Fibroblast of peridontal ligament (primary cell): ENCODE measurements around the gene STKLD1.
"Not testable (repeated sequence)": the region's sequence is repeated elsewhere in the genome, so short reads cannot be mapped to it uniquely, and the experiment has no call there.

Experiments used
- DNase-seq: peaks from one replicate; pipeline ENCODE4 v3.0.0-alpha.2; 2010; ENCODE audit errors: extremely low read depth

The STKLD1 gene

DNA sequence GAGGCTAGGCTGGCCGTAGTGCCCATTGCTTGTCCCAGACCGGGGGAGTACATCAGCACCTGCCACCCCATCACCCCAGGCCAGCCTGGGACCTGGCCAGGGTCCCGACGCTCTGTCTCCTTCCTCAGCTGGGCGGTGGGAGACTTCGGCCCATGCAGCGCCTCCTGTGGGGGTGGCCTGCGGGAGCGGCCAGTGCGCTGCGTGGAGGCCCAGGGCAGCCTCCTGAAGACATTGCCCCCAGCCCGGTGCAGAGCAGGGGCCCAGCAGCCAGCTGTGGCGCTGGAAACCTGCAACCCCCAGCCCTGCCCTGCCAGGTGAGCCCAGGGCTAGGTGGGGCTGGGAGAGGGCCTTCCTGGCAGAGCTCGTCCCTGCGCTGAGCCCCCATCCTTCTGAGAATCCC lies 67.1 kb downstream of the STKLD1 start:
- DNase-seq = no peak

DNA sequence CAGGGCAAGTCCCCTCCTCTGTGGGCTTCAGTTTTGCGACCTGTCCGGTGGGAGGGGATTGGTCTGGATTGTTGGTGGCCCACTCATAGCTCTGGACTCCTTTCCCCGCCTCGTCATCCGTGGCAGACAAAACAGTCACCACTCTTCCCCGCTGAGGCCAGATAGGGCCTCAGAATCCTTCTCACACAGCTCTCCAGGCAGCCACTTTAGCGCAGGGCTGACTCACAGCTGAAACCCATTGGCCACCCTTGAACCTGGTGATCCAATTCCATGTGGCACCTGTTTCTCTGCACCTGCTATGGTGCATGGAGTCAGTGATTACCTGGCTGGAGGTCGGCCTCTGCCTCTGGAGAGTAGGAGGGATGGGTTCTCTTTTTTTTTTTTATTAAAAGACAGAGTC lies 67.8 kb downstream of the STKLD1 start:
- no peak for DNase-seq

DNA sequence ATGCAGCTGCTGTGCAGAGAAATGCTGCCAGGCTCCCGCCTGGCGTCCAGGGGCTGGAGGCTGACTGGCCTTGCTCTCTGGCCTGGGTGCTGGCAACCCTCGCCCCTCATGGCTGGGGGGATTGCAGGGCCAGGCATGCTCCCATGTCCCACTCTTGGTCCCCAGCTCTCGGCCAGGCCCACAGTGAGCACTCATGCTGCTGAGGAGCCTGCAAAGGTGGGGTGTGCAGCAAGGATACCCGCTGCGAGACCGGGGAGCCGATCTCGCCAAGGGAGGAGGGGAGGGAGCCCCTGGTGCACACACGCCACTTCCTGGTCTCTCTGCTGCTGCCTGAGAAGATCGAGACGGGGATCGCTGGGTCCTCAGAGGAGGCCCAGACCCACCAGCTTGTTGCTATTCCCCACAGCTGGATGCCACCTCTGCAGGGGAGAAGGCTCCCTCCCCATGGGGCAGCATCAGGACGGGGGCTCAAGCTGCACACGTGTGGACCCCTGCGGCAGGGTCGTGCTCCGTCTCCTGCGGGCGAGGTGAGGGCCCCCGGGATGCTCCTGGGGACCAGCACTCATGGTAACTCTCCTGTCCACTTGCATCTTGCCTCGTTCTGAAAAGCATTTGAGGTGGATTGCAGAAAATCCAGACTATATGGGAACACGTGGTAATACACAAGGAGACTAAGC lies 69.3 kb downstream of the STKLD1 start:
- no peak for DNase-seq

DNA sequence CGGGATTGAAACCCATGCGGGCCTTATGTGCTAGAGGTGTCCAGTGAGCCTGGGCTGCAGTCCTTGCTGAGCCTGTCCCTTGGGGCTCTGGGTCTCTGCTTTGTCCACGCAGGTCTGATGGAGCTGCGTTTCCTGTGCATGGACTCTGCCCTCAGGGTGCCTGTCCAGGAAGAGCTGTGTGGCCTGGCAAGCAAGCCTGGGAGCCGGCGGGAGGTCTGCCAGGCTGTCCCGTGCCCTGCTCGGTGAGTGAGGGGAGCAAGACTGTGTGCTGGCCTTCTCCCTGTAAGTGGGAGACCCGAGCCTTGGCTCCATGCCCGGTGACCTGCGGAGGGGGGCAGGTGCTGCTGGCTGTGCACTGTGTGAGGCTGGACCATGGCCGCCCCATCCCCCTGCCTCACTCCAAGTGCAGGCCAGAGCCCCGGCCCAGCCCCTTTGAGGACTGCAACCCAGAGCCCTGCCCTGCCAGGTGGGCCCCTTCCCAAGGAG lies 72.4 kb downstream of the STKLD1 start:
- DNase-seq = no peak

DNA sequence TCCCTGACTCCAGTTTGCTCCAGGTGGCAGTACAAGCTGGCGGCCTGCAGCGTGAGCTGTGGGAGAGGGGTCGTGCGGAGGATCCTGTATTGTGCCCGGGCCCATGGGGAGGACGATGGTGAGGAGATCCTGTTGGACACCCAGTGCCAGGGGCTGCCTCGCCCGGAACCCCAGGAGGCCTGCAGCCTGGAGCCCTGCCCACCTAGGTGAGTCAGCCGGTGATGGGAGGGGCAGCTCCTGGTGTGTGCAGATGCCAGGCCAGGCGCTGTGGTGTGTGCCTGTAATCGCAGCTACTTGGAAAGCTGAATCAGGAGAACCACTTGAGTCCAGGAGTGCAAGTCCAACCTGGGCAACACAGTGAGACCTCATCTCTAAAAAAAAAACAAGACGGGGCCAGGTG lies 73.6 kb downstream of the STKLD1 start:
- DNase-seq = no peak

DNA sequence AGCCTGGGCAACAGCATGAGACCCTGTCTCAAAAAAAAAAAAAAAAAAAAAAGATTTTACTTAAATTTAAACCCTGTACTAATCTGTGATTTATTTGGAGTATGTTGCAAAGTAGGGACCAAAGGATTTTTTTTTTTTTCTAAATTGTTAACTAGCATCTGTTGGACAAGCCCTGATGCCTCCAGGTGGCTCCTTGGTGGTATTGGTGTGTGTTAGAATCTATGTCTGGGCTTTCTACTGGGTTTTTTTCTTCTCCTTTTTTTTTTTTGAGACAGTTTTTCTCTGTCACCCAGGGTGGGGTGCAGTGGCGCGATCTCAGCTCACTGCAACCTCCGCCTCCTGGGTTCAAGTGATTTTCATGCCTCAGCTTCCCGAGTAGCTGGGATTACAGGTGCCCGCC lies 75.7 kb downstream of the STKLD1 start:
- not testable (repeated sequence) for DNase-seq

DNA sequence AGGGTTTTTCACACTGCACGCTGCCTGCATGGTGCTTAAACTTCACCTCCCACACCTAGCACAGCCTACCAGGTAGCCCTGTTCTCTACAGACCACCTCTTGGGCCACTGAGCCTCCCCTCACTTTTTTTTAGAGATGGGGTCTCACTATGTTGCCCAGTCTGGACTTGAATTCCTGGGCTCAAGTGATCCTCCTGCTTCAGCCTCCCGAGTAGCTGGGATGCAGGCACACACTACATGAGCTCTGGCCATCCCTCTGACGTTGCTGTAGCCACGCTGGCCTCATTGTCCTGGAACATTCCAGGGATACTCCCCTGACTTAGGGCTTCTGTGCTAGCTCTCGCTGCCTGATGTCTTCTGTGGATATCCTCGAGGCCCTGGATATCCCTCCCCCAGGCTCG lies 76.4 kb downstream of the STKLD1 start:
- no peak for DNase-seq

DNA sequence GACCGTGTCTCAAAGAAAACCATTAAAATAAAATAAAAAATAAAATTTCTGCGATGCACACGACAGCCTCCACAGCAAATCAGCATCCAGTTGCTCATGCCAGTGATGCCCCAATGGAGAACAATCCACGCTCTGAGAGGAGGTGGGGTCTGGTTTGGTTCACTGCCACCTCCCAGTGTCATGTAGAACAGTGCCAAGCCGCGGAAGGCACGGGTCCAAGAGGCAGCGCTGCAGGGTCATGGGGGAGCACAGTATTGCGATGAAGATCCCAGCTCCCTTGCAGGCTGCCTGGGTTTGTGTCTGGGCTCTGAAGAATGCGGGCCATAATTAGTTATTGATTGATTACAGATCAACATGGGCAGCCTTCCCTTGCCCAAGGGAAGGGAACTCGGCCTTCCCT lies 77.5 kb downstream of the STKLD1 start:
- DNase-seq = peak; percentile 27

DNA sequence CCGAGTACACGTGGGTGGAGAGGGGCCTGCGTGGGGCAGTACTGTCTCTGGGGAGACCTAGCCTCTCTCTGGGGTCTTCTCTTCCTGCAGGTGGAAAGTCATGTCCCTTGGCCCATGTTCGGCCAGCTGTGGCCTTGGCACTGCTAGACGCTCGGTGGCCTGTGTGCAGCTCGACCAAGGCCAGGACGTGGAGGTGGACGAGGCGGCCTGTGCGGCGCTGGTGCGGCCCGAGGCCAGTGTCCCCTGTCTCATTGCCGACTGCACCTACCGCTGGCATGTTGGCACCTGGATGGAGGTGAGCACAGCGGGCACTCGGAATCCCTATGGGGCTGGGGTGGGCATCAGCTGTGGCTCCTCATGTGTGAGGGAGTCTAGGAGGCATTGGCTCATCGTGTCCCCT lies 78.2 kb downstream of the STKLD1 start:
- DNase-seq = no peak

DNA sequence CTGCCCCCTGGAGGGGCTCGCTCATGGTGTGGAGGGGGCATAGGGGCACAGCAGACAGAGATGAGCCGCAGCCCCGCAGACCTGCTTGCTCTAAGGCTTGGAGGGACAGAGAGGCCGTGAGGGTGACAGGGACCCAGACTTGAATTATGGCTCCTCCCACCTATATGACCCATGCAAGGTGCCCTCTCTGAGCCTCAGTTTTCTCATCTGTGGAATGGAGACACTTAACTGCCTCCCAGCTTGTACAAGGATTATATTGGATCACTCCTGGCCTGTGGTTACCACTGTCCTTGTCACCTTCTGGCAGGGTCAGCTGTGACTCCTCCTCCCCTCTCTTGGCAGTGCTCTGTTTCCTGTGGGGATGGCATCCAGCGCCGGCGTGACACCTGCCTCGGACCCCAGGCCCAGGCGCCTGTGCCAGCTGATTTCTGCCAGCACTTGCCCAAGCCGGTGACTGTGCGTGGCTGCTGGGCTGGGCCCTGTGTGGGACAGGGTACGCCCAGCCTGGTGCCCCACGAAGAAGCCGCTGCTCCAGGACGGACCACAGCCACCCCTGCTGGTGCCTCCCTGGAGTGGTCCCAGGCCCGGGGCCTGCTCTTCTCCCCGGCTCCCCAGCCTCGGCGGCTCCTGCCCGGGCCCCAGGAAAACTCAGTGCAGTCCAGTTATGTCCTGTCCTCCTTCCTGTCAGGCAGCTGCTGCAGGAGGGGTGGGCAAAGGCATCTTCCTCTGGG lies 78.9 kb downstream of the STKLD1 start:
- no peak for DNase-seq
